Measurements from ENCODE around the gene TGM5. TPM values are rescaled to one million over a fixed set of nuclear protein-coding genes. Genes with fewer than 3 reads are reported as not detected.
A peak's percentile ranks its signal among the peaks of the same experiment; 100 is the strongest.

TGM5 gene
- total RNA-seq, 6 donors from 2014 or later, result 0.30 TPM; not detected in 5

DNA sequence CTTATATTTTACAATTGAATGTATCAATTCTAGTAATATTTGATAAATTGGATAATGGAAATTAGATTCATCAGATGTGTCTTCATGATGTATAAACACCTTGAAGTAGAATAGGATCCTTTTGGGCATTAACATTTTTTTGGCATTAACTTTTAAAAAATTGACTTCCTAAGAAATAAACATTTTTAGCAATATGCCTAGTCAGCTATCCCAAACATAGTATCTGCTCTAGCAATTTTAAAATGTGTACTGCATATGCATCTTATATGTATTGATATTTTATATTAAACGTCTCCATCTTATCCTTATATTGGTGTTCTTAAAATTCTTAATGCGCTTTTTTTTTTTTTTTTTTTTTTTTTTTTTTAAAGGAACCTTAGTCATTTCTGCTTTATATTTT is 73.0 kb downstream of the TGM5 start:
- DNase-seq (no peak), ATAC-seq (ENCODE audit: low FRiP score in 2 of 2) (no peak)
- Histone ChIP-seq H3K27me3 (no peaks in the 10 kb centered on the region), H3K4me3 (no peak overlapping the region), H3K36me3 (peaks cover 34 to 93% (median 65%) of the 10 kb centered on the region in 4 donors), H3K9me3 (peaks cover 0 to 3% (median under 1%) of the 10 kb centered on the region in 4 donors), H3K4me1 (peaks cover 0 to 12% (median 0%) of the 10 kb centered on the region in 4 donors), H3K27ac (no peak overlapping the region)
- TF ChIP-seq POLR2AphosphoS5 (IDR thresholded peaks at IDR 0.05) (no peak), POLR2A (IDR thresholded peaks at IDR 0.05) (no peak), EP300 (IDR thresholded peaks at IDR 0.05) (no peak)
- TF ChIP-seq, protein P1, sequence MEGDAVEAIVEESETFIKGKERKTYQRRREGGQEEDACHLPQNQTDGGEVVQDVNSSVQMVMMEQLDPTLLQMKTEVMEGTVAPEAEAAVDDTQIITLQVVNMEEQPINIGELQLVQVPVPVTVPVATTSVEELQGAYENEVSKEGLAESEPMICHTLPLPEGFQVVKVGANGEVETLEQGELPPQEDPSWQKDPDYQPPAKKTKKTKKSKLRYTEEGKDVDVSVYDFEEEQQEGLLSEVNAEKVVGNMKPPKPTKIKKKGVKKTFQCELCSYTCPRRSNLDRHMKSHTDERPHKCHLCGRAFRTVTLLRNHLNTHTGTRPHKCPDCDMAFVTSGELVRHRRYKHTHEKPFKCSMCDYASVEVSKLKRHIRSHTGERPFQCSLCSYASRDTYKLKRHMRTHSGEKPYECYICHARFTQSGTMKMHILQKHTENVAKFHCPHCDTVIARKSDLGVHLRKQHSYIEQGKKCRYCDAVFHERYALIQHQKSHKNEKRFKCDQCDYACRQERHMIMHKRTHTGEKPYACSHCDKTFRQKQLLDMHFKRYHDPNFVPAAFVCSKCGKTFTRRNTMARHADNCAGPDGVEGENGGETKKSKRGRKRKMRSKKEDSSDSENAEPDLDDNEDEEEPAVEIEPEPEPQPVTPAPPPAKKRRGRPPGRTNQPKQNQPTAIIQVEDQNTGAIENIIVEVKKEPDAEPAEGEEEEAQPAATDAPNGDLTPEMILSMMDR (IDR thresholded peaks at IDR 0.05), result no peak
- 85 to 91% methylated on average over 2 of the region's 2 CpGs for WGBS, 2 donors

DNA sequence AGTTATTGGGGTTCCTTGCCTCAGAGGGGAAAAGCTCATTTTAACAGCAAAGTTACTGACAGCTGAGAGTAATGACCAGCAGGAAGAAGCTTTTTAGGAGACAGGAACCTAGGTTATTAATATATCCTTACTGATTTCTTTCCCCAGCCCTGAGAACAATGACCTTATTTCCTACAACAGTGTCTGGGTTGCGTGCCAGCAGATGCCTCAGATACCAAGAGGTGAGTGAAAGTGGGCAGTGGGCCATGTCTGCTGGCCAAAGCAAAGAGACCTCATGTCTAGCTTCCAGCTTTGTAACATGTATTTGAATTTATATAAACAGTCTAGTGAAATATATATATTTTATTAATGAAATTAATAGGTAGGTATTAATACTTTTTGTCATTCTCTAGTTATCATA is 76.5 kb downstream of the TGM5 start:
- no peak overlapping the region for H3K27ac ChIP-seq
- H3K27me3 ChIP-seq, result no peaks in the 10 kb centered on the region
- H3K9me3 ChIP-seq, result no peaks in the 10 kb centered on the region
- no peak for ATAC-seq (ENCODE audit: low FRiP score in 2 of 2)
- WGBS, 2 donors, result 67 to 73% methylated on average over 1 of the region's 1 CpG
- peaks cover 6 to 20% (median 20%) of the 10 kb centered on the region in 4 donors for H3K4me1 ChIP-seq
- H3K36me3 ChIP-seq, result peaks cover 30 to 61% (median 54%) of the 10 kb centered on the region in 4 donors
- DNase-seq, result no peak
- H3K4me3 ChIP-seq, result no peak overlapping the region
- TF ChIP-seq, protein P1 (IDR thresholded peaks at IDR 0.05), result no peak
- no peak for TF ChIP-seq POLR2AphosphoS5 (IDR thresholded peaks at IDR 0.05)
- no peak for TF ChIP-seq EP300 (IDR thresholded peaks at IDR 0.05)
- TF ChIP-seq POLR2A (IDR thresholded peaks at IDR 0.05), result no peak

DNA sequence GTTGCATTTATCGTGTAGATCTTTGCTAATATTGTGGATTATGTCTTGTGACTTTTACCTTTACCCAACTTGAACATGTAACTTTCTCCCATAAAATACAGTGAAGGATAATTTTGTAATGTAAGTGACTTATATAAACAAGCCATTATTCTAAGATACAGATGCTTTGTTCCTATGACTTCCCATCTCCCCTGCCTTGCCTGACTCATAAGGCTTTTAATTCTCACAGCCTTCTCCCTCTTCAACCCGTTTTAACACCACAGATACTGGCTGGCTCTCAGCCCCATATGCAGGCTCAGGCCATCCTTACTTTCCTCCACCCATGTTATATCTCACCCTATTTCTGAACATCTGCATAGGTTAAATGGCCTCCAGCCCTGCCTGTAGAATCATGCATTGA is 77.4 kb downstream of the TGM5 start:
- DNase-seq, result no peak
- Histone ChIP-seq H3K4me3 (no peak overlapping the region), H3K36me3 (peaks cover 22 to 53% (median 46%) of the 10 kb centered on the region in 4 donors), H3K9me3 (no peaks in the 10 kb centered on the region), H3K27me3 (no peaks in the 10 kb centered on the region), H3K4me1 (peaks cover 6 to 24% (median 21%) of the 10 kb centered on the region in 4 donors), H3K27ac (no peak overlapping the region)
- 80 to 81% methylated on average over 2 of the region's 2 CpGs for WGBS, 2 donors
- TF ChIP-seq POLR2AphosphoS5 (IDR thresholded peaks at IDR 0.05) (no peak), EP300 (IDR thresholded peaks at IDR 0.05) (no peak), POLR2A (IDR thresholded peaks at IDR 0.05) (no peak)
- TF ChIP-seq, protein P1 (IDR thresholded peaks at IDR 0.05), result no peak
- ATAC-seq (ENCODE audit: low FRiP score in 2 of 2), result no peak

GRCh38 chr15:43187544-43188155 is 79.1 kb downstream of the TGM5 start:
- H3K9me3 ChIP-seq, result no peaks in the 10 kb centered on the region
- no peaks in the 10 kb centered on the region for H3K27me3 ChIP-seq
- no peak overlapping the region for H3K4me3 ChIP-seq
- DNase-seq (no peak), ATAC-seq (ENCODE audit: low FRiP score in 2 of 2) (no peak)
- peaks cover 6 to 24% (median 21%) of the 10 kb centered on the region in 4 donors for H3K4me1 ChIP-seq
- WGBS, 2 donors, result 69 to 86% methylated on average over 2 of the region's 2 CpGs
- peaks cover 18 to 41% (median 35%) of the 10 kb centered on the region in 4 donors for H3K36me3 ChIP-seq
- H3K27ac ChIP-seq, result no peak overlapping the region
- TF ChIP-seq, protein P1 (IDR thresholded peaks at IDR 0.05), result peak in 5 of 6 experiments; percentile 31 to 50 (median 43)
- TF ChIP-seq EP300 (IDR thresholded peaks at IDR 0.05), result no peak

DNA sequence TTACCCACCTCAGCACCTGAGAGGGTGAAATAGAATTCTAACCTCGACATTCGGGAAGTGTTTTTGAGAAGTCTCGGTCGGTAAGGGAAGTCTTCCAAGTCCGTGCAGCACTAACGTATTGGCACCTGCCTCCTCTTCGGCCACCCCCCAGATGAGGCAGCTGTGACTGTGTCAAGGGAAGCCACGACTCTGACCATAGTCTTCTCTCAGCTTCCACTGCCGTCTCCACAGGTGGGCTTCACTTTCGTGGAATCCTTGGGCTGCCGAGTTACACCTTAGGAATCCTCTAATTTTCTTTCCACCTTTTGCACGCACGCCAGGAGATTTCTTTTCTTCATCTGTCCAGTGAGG is 80.8 kb downstream of the TGM5 start:
- 2 to 3% methylated on average over 13 of the region's 13 CpGs for WGBS, 2 donors
- peak overlapping the region; percentile 95 to 98 (median 96) for H3K27ac ChIP-seq
- H3K9me3 ChIP-seq, result no peaks in the 10 kb centered on the region
- no peak for DNase-seq
- peaks cover 6 to 24% (median 21%) of the 10 kb centered on the region in 4 donors for H3K4me1 ChIP-seq
- no peaks in the 10 kb centered on the region for H3K27me3 ChIP-seq
- TF ChIP-seq POLR2AphosphoS5 (IDR thresholded peaks at IDR 0.05) (peak in 1 of 2 donors; percentile 8), EP300 (IDR thresholded peaks at IDR 0.05) (no peak)
- peak; percentile 20 to 24 for ATAC-seq (ENCODE audit: low FRiP score in 2 of 2)
- peak overlapping the region; percentile 73 to 98 (median 91) for H3K4me3 ChIP-seq
- H3K36me3 ChIP-seq, result peaks cover 9 to 31% (median 26%) of the 10 kb centered on the region in 4 donors

Measured in upper lobe of left lung (tissue), 6 donors.